Panc1 (cell line): Measurements from ENCODE around the gene MEX3D. TPM values are rescaled to one million over a fixed set of nuclear protein-coding genes. Genes with fewer than 3 reads are reported as not detected.

Source experiments
- ATAC-seq: fragments of 200-7000 bp; cut with Tn5 transposase; 2 replicates; pipeline ENCODE4 v1.9.1; 2020; ENCODE audit warnings: mild to moderate bottlenecking, moderate library complexity
- BruUV-seq: library from RNA; stranded (reverse); fragments of 400-500 nt; replicated peaks from 2 replicates; lab custom pipeline; 2021; lab: Mats Ljungman, UMichigan
- CTCF ChIA-PET: fragments of 300-600 bp; sonication (Branson Sonifier 250); formaldehyde crosslinking; loops from one replicate; lab custom pipeline; 2022; ENCODE audit warnings: antibody characterized with exemption; lab: Charles Lee
- POLR2A ChIA-PET: fragments of 300-600 bp; sonication (Branson Sonifier 250); formaldehyde crosslinking; loops from one replicate; lab custom pipeline; 2022; ENCODE audit warnings: antibody characterized with exemption; lab: Charles Lee
- DNase-seq: peaks from one replicate; pipeline ENCODE4 v3.0.0-alpha.2; 2010; ENCODE audit warnings: low read depth, low spot score
- H3K27ac ChIP-seq: 2 replicates; pipeline ENCODE4 v1.5.1; 2011; ENCODE audit warnings: mild to moderate bottlenecking, low read length, inconsistent platforms
- H3K27me3 ChIP-seq: fragments of 200-500 bp; sonication (Bioruptor generic); 2 replicates; pipeline ENCODE4 v1.6.0; 2014; ENCODE audit warnings: low read length, inconsistent platforms; ENCODE audit not compliant: control insufficient read depth, insufficient read depth
- H3K36me3 ChIP-seq: fragments of 200-500 bp; sonication (Bioruptor generic); 2 replicates; pipeline ENCODE4 v1.5.1; 2014; ENCODE audit warnings: inconsistent platforms, mild to moderate bottlenecking, low read length, moderate library complexity; ENCODE audit not compliant: control insufficient read depth, insufficient read depth
- H3K4me1 ChIP-seq: 2 replicates; pipeline ENCODE4 v1.5.1; 2011; ENCODE audit warnings: inconsistent platforms, mild to moderate bottlenecking, low read length, moderate library complexity; ENCODE audit not compliant: control insufficient read depth, insufficient read depth
- H3K4me3 ChIP-seq, 2 experiments: 2 replicates each; pipeline ENCODE4 v1.5.1; 2011 to 2012; ENCODE audit warnings: low read depth in 2 of 2, low read length in 2 of 2, mild to moderate bottlenecking in 2 of 2, inconsistent platforms in 1 of 2, moderate library complexity in 1 of 2
- H3K9me3 ChIP-seq: fragments of 200-500 bp; sonication (Bioruptor generic); 2 replicates; pipeline ENCODE4 v1.5.1; 2014; ENCODE audit warnings: low read depth, mild to moderate bottlenecking, inconsistent platforms, low read length, moderate library complexity; ENCODE audit not compliant: control insufficient read depth, insufficient read depth
- CTCF ChIP-seq: fragments of 450-650 bp; IDR thresholded peaks from 2 replicates; pipeline ENCODE4 v1.5.1; 2017; ENCODE audit warnings: mild to moderate bottlenecking
- POLR2AphosphoS5 ChIP-seq: IDR thresholded peaks from 2 replicates; pipeline ENCODE4 v1.6.1; 2012; ENCODE audit warnings: mild to moderate bottlenecking, low read depth, low read length, moderate library complexity
- SIN3A ChIP-seq: IDR thresholded peaks from 2 replicates; pipeline ENCODE4 v1.6.1; 2012; ENCODE audit warnings: low read depth, mild to moderate bottlenecking, low read length, moderate library complexity, borderline replicate concordance; ENCODE audit not compliant: insufficient read depth
- TCF7L2 ChIP-seq: IDR thresholded peaks from 2 replicates; pipeline ENCODE4 v1.6.1; 2011; ENCODE audit warnings: mild to moderate bottlenecking, low read depth, low read length, inconsistent platforms
- in situ Hi-C: cut with HindIII; loops from 2 replicates; pipeline ENCODE4 v1.10.0; 2016; ENCODE audit warnings: low sequenced_read_pairs, low pct_unique_long_range_greater_than_20kb
- intact Hi-C: fragments of 100-400 bp; cut with micrococcal nuclease; formaldehyde crosslinking; loops from one replicate; pipeline ENCODE4 v1.10.0; 2022; ENCODE audit not compliant: unreplicated experiment
- total RNA-seq: library from RNA; stranded (reverse); gene quantifications from one replicate; pipeline ENCODE4 v1.2.1, GENCODE V29; 2021; ENCODE audit not compliant: unreplicated experiment
- TF ChIP-seq, protein P1 (sequence below), 2 experiments: IDR thresholded peaks; 2 replicates each; pipeline ENCODE4 v1.6.1; 2011 to 2012; ENCODE audit warnings: low read depth in 2 of 2, control low read depth in 1 of 2, low read length in 1 of 2, mild to moderate bottlenecking in 1 of 2, moderate library complexity in 1 of 2; ENCODE audit not compliant: insufficient read depth in 1 of 2

Gene MEX3D
- total RNA-seq, 1 experiment from 2014 or later = 73.7 TPM

- BruUV-seq = no TSS peak
- DNase-seq (no peak), ATAC-seq (no peak)
- in situ Hi-C loops = no loop called here
- TF ChIP-seq SIN3A (no peak), CTCF (no peak), TCF7L2 (no peak), POLR2AphosphoS5 (no peak)
- TF ChIP-seq, protein P1, sequence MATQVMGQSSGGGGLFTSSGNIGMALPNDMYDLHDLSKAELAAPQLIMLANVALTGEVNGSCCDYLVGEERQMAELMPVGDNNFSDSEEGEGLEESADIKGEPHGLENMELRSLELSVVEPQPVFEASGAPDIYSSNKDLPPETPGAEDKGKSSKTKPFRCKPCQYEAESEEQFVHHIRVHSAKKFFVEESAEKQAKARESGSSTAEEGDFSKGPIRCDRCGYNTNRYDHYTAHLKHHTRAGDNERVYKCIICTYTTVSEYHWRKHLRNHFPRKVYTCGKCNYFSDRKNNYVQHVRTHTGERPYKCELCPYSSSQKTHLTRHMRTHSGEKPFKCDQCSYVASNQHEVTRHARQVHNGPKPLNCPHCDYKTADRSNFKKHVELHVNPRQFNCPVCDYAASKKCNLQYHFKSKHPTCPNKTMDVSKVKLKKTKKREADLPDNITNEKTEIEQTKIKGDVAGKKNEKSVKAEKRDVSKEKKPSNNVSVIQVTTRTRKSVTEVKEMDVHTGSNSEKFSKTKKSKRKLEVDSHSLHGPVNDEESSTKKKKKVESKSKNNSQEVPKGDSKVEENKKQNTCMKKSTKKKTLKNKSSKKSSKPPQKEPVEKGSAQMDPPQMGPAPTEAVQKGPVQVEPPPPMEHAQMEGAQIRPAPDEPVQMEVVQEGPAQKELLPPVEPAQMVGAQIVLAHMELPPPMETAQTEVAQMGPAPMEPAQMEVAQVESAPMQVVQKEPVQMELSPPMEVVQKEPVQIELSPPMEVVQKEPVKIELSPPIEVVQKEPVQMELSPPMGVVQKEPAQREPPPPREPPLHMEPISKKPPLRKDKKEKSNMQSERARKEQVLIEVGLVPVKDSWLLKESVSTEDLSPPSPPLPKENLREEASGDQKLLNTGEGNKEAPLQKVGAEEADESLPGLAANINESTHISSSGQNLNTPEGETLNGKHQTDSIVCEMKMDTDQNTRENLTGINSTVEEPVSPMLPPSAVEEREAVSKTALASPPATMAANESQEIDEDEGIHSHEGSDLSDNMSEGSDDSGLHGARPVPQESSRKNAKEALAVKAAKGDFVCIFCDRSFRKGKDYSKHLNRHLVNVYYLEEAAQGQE (IDR thresholded peaks at IDR 0.05; ENCODE audit: insufficient read depth in 1 of 2, low read depth in 2 of 2, low read length in 1 of 2) = no peak
- Histone ChIP-seq H3K27me3 (no peaks in the 10 kb centered on the region), H3K27ac (no peak overlapping the region), H3K4me1 (peaks cover 10% of the 10 kb centered on the region), H3K4me3 (no peak overlapping the region), H3K36me3 (no peaks in the 10 kb centered on the region), H3K9me3 (no peaks in the 10 kb centered on the region)
- ChIA-PET CTCF (no interaction called here), POLR2A (no interaction called here)
- intact Hi-C loops = no loop called here
Observed at GRCh38 chr19:1613808-1614570, 45.9 kb upstream of the MEX3D start.

DNA sequence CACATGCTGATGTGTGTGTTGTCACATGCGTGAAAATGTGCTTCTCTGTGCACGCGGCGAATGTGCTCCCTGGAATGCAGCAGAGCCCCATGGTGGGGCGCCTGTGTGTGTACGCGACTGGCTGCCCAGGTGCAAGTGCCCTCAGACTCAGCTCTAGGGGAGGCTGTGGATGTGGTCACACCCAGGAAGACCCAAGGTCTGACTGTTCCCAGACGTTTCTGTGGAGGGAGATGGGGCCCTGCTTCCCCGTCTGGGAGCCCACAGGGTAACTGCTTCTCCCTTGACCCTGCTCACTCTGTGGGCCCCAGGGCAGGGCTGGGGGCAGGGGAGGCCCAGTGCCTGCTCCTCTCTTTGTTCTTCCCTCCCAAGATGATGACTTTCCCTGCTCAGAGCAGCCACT lies 45.0 kb upstream of the MEX3D start:
- Histone ChIP-seq H3K9me3 (no peaks in the 10 kb centered on the region), H3K4me3 (no peak overlapping the region), H3K27me3 (no peaks in the 10 kb centered on the region), H3K27ac (no peak overlapping the region), H3K4me1 (peaks cover 17% of the 10 kb centered on the region), H3K36me3 (no peaks in the 10 kb centered on the region)
- ChIA-PET CTCF (interaction anchor here (0.5 to 0.6 kb wide), 2 partner anchors 59 to 67 kb away, joined by 3 read pairs; no protein-coding TSS in a partner anchor), POLR2A (no interaction called here)
- BruUV-seq = no TSS peak
- in situ Hi-C loops (no loop called here), intact Hi-C loops (no loop called here)
- DNase-seq (no peak), ATAC-seq (no peak)
- TF ChIP-seq SIN3A (no peak), TCF7L2 (no peak), CTCF (no peak), POLR2AphosphoS5 (no peak)
- TF ChIP-seq, protein P1 (IDR thresholded peaks at IDR 0.05; ENCODE audit: insufficient read depth in 1 of 2, low read depth in 2 of 2, low read length in 1 of 2) = no peak
